Activated CD8-positive, alpha-beta memory T cell treated with anti-CD3 and anti-CD28 coated beads, Interleukin-2, amount 50 U/mL, for 1 hour (primary cell): ENCODE results near the gene COL5A2.

ENCODE experiments used
- DNase-seq: peaks from one replicate; pipeline ENCODE4 v3.0.0-alpha.2; 2020; ENCODE audit errors: extremely low read depth

The COL5A2 gene

DNA sequence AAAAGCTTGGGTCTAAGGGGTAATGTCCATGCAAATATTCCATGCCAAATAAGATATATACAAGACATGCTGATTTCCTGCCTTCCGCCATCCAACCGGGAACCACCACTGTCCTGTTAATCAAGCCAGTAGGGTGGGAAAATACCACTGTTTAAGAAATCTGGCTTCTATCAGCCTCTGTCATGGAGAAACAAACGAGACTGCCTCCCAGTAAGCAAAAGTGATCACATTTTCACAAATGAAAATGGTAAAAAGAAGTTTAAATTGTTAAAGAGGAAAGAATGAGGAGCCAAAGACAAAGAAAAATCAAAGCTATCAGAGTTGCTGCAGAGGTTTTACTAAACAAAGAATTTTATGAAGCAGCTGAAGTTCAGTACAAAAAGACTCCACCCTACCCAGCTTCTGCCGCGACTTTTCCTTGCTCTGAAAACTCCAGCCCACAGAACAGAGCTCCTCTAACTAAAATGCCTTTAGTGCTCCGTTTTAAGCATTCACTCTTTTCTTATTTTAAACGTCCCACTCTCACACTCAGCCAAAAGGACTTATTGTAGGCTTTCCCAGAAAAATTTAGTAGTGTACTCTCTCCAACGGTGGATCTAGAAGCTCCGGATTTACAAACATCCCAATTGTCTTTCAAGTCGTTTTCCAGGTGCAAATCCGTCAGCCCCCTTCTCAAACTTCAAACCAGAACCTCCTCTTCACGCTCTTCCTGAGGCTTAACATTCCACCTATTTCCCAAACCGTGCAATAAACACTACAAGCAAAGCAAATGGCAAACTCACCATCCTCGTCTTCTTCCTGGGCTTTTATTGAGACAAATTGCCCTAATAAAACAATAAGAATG lies 613 bp downstream of the COL5A2 start:
- DNase-seq, result no peak

DNA sequence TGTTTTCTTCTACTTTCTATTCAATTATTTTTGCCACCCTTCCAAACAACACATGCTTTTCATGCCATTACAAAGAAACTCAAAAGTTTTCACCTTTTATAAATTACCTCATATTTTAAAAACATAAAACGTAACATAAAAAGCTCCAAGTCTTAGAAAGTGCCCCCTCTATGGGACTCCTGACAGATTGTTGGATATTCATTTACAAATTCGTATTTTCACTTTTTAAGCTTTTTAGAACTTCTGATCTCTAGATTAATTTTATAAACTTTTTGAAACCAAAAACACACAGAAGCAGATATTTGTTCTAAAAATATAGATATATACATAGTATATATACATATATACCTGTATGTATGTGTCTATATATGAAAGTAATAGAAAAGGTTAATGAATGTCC lies 1.5 kb downstream of the COL5A2 start:
- no peak for DNase-seq

DNA sequence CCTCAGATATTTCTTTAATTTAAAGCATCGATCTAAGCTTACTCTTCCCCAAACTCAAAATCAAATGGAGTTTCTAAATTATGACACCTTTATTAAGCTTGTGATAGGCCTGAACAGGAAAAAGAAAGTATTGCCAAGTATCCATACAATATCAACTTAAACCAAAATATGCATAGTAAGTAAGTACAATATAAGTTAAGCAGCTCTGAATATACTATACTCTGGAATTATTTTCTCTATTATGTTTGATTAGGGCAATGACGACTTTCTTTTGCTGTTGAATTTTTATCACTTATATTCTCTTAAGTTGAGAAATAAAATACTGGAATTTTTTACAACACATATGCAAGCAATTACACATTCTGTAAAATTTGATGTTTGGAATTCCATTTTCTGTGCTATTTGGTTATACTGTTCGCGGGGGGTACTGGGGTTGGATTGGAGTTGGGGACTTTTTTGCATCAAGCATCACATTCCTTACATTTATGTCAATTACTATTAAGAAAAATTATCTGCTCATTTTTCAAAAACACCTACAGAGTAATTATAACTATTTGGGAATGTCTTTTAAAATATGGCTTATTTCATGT lies 2.2 kb downstream of the COL5A2 start:
- no peak for DNase-seq

DNA sequence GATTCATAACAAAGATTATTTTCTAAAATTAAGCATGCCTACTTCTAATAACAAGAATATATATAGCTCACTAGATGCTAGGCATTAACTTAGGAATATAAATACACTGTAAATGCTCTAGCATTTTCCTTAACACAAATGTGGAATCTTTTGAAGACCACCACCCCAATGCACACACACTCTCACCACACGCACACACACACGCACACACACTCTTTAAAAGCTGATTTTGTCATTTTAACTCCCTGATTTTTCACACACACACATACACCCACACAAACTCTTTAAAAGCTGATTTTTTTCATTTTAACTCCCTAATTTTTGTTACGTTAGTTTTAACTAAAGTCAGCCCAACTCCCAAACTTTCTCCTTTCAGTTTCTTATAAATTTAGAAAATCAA lies 3.0 kb downstream of the COL5A2 start:
- no peak for DNase-seq

DNA sequence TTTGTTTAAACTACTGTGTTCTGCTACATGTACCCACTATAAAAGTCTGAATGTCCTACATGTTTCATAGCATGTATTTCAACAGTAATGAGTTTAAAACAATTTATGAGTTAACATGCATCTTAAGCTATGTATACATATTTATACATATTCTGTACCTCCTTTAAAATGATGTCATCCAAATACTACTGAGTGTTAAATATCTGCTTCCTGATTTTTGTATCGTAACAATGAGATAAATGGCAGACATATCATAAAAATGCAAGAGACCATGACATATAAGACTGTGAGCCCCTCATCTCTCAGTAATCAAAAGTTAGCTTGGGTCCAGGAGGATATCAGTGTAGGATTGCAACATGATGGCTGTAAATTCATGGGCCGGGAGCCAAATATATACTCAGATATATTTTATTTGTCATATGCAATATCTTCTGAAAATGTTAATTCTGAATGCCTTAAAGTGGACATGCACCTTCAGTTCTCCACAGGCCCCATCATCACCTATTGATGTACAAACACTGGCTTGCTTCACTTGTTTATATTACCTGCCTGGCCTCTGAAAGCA lies 3.6 kb downstream of the COL5A2 start:
- DNase-seq, result no peak

DNA sequence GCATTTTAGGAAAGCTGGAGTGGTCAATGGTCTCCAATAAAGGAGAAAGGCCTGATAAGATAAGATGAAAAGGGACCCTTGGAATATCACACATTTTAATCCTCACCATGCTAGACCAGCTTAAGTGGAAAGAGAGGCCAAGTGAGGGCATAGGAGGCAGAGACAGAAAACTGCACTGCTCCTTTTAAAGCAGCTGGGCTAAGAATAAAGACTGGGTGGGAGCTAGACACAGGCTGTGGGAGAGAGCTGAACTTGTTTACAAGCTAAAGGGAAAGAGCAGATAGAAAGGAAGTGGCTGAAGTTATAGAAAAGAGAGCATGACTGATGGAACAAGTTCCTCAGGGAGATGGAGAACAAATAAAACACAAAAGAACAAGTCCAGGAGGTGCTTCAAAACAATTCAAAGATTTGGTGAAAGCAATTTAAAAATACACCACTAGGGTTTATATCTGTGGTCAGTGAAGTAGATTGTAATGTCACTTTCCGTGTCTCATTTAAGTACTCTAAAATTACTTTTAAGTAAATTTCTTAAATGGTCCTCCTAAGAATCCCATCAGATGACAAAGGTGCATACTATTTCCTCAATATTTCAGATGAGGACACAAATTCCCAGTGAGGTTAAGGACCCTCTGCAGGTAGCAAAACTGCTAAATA lies 7.5 kb downstream of the COL5A2 start:
- DNase-seq, result no peak

DNA sequence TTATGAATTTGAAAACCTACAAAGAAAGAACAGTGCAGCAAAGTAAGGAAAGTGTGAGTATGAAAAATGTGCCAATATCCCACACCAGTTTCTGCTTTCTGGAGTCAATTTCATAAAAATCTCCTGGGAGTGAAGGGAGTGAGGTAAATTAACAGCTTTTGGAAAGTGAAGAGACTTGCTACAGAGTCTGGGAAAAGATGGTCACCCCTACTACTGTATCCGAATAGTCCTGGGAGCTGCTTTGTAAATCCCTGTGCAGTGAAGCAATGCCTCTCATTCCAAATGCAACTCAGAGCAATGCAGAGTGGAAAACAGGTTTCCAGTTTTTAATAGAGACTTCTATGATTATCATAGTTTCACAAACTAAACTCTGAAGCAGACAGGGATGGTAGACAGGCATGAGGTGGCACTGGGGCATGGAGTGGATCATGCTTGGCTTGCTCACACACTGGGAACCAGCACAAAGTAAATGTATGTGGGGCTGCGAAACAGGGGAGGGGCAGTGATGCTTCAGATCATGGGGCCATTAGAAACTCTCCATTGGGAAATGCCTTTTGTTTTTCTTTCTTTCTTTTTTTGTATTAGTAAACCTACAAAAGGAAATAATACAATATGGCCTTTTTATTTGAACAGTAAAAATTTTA lies 10.6 kb downstream of the COL5A2 start:
- DNase-seq, result no peak

DNA sequence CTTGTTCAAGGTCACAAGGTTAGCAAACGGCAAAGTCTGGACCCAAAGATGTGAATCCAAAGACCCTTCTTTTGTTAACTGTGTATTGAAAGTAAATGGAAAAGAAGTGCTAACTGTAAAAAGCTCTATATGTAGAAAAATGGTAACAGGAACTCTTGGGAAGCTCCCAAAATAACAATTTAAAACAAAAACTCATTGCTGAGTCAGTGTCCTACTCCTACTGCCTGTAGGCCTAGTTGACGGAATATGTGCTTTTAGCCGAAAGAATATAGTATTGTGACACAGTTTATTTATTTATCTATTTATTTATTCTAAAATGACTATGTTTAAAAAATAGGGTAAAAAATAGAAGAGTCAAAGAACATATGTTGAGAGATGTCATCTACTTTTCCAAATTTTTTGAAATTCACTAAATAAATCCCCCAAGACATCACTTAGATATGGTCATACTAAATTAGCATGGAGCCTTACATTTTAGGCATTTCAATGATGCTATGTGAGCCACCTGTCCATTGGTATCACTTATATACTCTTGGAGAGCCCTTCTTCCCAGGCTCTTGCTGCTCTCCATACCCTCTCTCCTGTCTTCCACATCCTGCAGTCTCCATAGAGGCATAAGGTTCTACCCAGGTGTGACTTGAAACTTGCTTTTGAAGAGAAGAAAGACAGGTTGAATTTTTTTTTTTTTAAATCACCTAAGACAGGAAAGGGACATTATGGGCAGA lies 13.7 kb downstream of the COL5A2 start:
- DNase-seq, result no peak

DNA sequence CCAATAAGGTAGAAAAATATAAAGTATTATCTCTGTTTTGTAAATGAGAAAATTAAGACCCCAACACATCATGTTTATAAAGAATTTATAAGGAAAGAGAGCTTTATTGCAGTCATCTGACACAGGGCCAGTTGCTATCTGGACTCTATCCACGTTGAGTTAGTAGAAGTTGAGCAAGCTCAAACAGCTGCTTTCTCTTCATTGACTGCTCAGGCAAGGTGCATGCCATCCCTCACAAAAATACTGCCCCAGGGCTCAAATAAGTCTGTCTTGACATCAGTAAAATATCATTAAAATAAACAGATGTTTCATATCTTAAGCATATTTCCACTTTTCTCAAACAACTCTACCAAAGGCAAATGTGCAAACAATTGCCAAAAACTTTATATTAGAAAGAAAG lies 14.8 kb downstream of the COL5A2 start:
- no peak for DNase-seq

DNA sequence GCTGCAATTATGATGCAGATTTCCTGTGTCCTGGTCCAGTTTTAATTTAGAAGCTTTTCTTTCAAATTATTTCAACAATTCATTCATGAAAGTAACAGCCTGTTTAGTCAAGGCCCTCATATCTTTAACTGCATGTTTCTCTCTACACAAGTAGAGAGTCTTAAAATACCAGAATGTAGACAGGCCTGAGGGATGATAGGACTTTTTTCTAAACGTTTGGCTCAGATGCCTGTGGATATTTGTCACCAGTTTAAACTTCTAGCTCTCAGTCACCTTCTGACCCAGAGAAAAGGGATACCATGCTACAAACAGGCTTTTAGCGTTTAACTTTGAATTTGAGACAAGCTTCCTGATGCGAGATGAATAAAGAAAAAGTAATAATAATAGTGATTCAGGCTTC lies 15.7 kb downstream of the COL5A2 start:
- no peak for DNase-seq

DNA sequence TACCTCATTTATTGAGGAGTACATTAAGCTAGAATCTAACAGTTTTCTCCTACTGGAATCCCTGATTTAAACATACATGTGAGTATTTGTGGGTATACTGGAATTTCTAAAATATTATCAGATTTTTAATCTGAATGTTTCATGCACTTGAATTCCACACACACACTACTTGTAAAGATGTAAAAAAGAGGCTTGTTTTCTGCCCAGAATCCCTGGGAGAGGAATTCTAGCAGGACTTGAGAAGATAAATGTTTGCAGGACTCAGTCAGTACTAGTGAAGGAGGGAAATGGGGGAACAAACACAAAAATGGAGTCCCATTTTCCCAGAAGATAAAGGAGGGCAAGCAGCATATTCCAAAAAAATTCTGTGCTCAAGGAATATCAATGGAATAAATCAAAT lies 17.0 kb downstream of the COL5A2 start:
- no peak for DNase-seq

DNA sequence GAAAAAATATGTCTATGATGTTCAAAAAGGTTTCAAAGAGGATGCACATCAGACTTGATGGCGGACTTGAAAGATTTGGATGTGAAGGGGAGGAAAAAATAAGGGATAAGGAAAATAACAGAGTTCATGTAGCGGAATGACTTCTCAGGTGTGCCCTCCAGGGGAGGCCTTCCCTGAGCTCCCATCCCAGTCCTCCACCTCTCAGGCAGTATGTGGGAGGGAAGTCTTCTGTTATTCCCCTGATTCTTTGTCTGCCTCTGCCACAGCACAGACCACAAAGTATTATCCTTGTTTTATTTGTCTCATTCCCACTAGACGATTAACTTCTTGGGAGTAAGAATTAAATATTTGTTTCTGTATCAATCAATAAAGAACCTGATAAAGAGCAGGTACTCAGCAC lies 17.7 kb downstream of the COL5A2 start:
- no peak for DNase-seq

DNA sequence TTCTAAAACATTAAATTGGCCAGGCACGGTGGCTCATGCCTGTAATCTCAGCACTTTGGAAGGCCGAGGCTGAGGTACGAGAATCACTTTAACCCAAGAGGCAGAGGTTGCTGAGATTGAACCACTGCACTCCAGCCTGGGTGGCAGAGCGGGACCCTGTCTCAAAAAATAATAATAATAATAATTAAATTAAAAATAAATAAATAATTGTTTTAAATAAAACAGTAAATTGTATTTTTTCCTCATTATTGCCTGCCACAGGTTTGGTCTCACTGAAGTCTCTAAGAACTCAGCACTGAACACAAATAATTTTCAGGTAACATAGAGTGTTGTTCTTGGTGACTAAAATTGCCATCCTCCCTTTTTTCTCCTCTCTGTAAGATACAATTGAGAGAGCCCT lies 19.8 kb downstream of the COL5A2 start:
- no peak for DNase-seq

DNA sequence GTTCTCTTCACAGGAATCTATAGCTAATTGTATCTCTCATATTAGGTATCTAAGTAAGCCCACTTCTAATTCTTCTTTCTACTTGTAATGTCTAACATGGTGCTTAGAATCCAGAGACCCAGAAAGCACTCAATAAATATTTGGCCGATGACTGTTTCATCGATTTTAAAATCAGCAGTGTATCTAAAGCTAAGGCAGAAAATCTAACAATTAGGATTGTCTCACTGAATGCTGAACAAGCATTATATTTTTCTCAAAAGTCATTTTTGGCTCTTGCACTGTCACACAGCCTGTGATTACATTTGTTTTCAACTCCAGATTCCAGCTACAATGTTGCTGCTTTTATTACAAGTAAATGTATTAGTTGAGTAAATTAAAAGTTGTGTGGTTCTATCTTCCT lies 20.3 kb downstream of the COL5A2 start:
- no peak for DNase-seq

DNA sequence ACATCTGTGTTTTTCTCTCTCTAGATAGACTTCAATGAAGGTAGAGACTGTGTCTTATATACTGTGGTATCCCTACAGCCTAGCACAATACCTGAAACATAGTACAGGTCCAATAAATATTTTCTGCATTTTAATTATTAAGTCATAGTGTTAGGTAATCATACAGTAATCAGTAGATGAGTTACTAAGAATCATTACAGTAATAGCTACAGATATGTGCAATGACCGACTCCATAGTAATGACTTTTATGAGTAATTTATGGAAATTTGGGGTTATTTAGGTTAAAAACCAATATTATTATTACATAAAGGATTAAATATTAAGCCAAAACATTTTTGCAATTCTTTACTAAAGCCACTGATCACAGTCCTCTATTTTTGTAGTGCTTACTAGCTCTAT lies 21.6 kb downstream of the COL5A2 start:
- DNase-seq, result no peak

DNA sequence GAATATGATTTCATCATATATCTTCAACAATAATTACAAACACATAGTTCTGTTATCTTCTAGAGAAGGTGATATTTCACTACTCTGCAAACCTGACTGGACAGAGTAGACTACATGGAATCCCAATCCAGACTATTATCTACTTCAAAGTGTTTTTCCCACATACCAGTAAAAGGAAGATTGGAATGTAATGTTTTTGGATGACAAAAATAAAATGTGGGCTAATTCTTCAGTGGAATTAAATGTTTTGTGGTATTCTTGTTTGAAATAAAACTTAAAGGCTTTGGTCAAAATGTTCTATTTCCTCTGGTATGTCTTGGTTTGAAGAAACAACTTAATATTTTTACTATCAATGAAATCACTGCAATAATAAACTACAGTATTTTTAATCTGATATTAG lies 22.1 kb downstream of the COL5A2 start:
- no peak for DNase-seq

DNA sequence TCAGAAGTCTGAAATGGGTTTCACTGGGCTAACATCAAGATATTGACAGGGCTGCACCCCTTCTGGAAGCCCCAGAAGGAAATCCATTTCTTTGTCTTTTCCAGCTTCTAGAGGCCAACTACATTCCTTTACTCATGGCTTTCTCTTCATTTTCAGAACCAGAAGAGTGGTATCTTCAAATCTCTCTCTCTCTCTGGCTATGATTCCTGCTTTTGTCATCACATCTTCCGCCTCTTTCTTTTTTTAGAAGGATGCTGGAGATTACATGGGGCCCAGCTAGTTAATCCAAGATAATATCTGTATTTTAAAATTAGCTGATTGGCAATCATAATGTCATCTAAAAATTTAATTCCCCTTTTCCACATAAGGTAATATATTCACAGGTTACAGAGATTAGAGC lies 23.8 kb downstream of the COL5A2 start:
- DNase-seq, result no peak

DNA sequence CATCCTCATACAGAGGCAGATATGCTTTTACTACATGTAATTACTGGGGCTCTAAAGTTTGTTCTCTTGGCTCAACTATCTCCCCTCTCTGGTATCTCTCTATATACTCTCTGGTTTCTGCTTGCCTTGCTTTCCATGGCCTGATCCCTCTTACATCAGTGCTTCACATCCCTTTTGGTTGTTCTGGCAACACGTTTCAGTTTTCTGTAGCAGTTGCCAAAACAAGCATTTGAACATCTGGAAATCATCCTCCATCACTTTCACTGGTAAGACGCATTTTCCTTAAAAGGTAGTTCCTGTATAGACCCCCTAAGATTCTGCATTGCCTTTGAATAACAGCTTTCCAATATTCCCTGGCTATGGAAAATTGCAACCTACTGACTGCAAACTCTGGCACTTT lies 25.9 kb downstream of the COL5A2 start:
- no peak for DNase-seq

DNA sequence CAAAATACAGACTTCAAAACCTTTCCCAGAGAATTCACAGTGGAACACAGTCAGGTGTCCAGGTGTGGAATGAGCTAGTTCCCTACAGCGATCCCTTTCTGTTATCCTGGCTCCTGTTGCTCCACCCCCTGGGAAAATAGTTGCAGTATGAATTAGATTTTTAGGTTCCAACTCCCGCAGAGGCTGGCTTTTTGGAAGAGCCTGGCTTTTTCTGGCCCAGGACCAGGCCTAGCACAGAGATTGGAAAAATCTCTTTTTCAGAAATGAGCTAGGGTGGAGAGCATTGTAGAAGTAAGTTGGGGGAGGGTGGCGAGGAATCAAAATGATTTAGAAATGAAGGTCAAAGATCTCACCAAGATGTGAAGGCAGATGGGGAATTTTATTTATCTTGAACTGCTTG lies 27.1 kb downstream of the COL5A2 start:
- DNase-seq, result no peak

DNA sequence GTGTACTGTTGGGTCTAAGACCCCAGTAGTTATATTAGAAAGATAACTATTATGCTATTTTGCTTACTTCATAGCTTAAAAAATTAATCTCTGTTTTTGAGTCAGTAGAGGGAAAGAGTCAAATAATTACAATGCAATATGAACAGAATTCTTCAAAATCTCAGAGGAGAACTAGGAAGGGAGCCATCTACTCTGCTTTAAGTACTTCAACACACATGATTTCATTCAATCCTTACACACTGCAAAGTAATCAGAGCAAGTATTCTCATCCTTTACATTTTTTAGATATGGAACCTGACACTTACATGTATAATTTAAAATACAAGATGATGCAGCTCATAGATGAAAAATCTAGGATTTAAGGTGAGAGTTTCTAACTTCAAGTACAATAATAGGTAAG lies 27.7 kb downstream of the COL5A2 start:
- no peak for DNase-seq

DNA sequence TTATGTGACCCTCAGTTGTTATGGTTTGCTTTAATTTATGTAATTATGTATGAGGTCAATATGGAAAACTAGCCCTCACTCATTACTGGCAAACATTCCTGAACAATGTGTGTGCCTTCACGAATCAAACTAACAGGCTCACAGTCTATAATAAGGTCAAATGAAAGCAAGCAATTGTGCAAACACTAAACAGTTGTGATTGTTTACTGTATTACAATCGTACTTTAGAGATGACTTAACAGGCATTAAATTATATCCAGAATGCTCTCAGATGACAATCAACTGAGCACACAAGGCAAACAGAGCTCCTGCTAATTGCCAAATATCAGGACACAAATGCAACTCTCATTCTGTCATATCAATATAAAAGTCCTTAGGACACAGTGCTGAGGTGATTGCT lies 29.5 kb downstream of the COL5A2 start:
- no peak for DNase-seq

DNA sequence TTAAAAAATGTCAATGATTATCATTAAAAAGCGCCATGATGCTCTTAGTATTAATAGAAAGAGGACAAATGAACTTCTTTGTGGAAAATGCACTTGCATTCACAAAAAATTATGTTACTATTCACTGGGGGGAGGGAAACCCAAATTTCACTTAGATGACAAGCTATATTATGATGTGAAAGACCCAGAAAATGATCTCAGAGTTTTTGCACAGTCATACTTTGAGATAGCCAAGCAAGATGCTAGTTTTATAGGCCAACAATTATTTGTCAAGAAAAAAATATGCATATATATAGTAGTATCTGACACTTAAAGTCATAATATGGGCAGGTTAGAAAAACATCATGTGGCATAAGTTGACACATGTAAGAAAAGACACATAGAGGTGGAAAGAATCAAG lies 31.6 kb downstream of the COL5A2 start:
- DNase-seq, result no peak
